MM.1S (cell line): ENCODE data around the gene SPRYD3.

ENCODE experiments used
- EZH2 ChIP-seq: fragments of 300-600 bp; sonication (generic); optimal IDR thresholded peaks from 2 replicates; pipeline ENCODE3; 2017; ENCODE audit warnings: low read depth, mild to moderate bottlenecking, antibody characterized with exemption, low read length, mixed read lengths
- EZH2phosphoT487 ChIP-seq: fragments of 300-600 bp; sonication (generic); IDR thresholded peaks from 2 replicates; pipeline ENCODE4 v1.6.1; 2018; ENCODE audit warnings: antibody characterized with exemption, low read length
- TF ChIP-seq, protein P1 (sequence below): fragments of 300-600 bp; sonication (generic); IDR thresholded peaks from 2 replicates; pipeline ENCODE4 v1.5.1; 2016; ENCODE audit warnings: antibody characterized with exemption, low read length, mixed read lengths

- TF ChIP-seq, protein P1, sequence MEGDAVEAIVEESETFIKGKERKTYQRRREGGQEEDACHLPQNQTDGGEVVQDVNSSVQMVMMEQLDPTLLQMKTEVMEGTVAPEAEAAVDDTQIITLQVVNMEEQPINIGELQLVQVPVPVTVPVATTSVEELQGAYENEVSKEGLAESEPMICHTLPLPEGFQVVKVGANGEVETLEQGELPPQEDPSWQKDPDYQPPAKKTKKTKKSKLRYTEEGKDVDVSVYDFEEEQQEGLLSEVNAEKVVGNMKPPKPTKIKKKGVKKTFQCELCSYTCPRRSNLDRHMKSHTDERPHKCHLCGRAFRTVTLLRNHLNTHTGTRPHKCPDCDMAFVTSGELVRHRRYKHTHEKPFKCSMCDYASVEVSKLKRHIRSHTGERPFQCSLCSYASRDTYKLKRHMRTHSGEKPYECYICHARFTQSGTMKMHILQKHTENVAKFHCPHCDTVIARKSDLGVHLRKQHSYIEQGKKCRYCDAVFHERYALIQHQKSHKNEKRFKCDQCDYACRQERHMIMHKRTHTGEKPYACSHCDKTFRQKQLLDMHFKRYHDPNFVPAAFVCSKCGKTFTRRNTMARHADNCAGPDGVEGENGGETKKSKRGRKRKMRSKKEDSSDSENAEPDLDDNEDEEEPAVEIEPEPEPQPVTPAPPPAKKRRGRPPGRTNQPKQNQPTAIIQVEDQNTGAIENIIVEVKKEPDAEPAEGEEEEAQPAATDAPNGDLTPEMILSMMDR, result no peak
- TF ChIP-seq EZH2, result no peak
- TF ChIP-seq EZH2phosphoT487, result no peak
Observed at GRCh38 chr12:53113136-53113705, 34.0 kb upstream of the SPRYD3 start.
